ENCODE data around the gene MAOA. TPM values are rescaled to one million over a fixed set of nuclear protein-coding genes. Genes with fewer than 3 reads are reported as not detected.

MAOA gene
- total RNA-seq, 1 experiment from 2014 or later = 6.3 TPM

- no peaks in the 10 kb centered on the region for H3K27me3 ChIP-seq (ENCODE audit: low read length)
- H3K9me3 ChIP-seq (ENCODE audit: low read length) = no peaks in the 10 kb centered on the region
- DNase-seq = no peak
- H3K36me3 ChIP-seq (ENCODE audit: low read depth, low read length) = no peaks in the 10 kb centered on the region
- H3F3A ChIP-seq (ENCODE audit: low read length, unreplicated experiment) = no peaks in the 10 kb centered on the region
- H4K20me1 ChIP-seq (ENCODE audit: low read length) = no peaks in the 10 kb centered on the region
- TF ChIP-seq EZH2 (IDR thresholded peaks at IDR 0.05; ENCODE audit: low read length, unreplicated experiment) (no peak), EZH2phosphoT487 (IDR thresholded peaks at IDR 0.05; ENCODE audit: borderline replicate concordance, low read length) (no peak), CTCF (conservative IDR thresholded peaks at IDR 0.05; ENCODE audit: low read depth, low read length) (no peak)
- peak overlapping the region; percentile 41; the same call in 1 of the 2 replicates for H3K27ac ChIP-seq (ENCODE audit: low read length)
- ChIA-PET POLR2A (ENCODE audit: unreplicated experiment) (no interaction called here), CTCF (no interaction called here)
- H3K4me1 ChIP-seq (ENCODE audit: insufficient read depth, low read length) = peaks cover 30% of the 10 kb centered on the region
- H3K79me2 ChIP-seq (ENCODE audit: low read length) = no peaks in the 10 kb centered on the region
- no peak for ATAC-seq
- intact Hi-C loops (cut with micrococcal nuclease) = no loop called here
- no peaks in the 10 kb centered on the region for H3K9me2 ChIP-seq (replicated peaks; ENCODE audit: low read length)
- H2AFZ ChIP-seq (ENCODE audit: low read length) = no peak overlapping the region
- H3K9ac ChIP-seq (ENCODE audit: low read length) = no peak overlapping the region
- H3K4me3 ChIP-seq (ENCODE audit: low read length) = no peak overlapping the region
- BruUV-seq (replicated peaks) = no TSS peak
- 0 out of 2 replicates have a peak overlapping the region, but pooled peaks have one; percentile 55 for H3K4me2 ChIP-seq (ENCODE audit: low read length)
These were observed 46.0 kb downstream of the MAOA start for GRCh38 chrX:43702079-43702524.

- Histone ChIP-seq H3K9me2 (replicated peaks; ENCODE audit: low read length) (no peaks in the 10 kb centered on the region), H2AFZ (ENCODE audit: low read length) (no peak overlapping the region), H3K9ac (ENCODE audit: low read length) (no peak overlapping the region), H3K27ac (ENCODE audit: low read length) (peak overlapping the region; percentile 41), H3K4me3 (ENCODE audit: low read length) (no peak overlapping the region), H3K4me2 (ENCODE audit: low read length) (peak overlapping the region; percentile 55), H4K20me1 (ENCODE audit: low read length) (no peaks in the 10 kb centered on the region), H3K4me1 (ENCODE audit: insufficient read depth, low read length) (peaks cover 35% of the 10 kb centered on the region), H3K79me2 (ENCODE audit: low read length) (no peaks in the 10 kb centered on the region), H3F3A (ENCODE audit: low read length, unreplicated experiment) (no peaks in the 10 kb centered on the region), H3K36me3 (ENCODE audit: low read depth, low read length) (no peaks in the 10 kb centered on the region), H3K9me3 (ENCODE audit: low read length) (no peaks in the 10 kb centered on the region), H3K27me3 (ENCODE audit: low read length) (no peaks in the 10 kb centered on the region)
- DNase-seq = no peak
- no peak for ATAC-seq
- ChIA-PET POLR2A (ENCODE audit: unreplicated experiment) (no interaction called here), CTCF (no interaction called here)
- BruUV-seq (replicated peaks) = no TSS peak
- no peak for TF ChIP-seq CTCF (conservative IDR thresholded peaks at IDR 0.05; ENCODE audit: low read depth, low read length)
- no peak for TF ChIP-seq EZH2phosphoT487 (IDR thresholded peaks at IDR 0.05; ENCODE audit: borderline replicate concordance, low read length)
- TF ChIP-seq EZH2 (IDR thresholded peaks at IDR 0.05; ENCODE audit: low read length, unreplicated experiment) = no peak
- intact Hi-C loops (cut with micrococcal nuclease) = no loop called here
These were observed 46.6 kb downstream of the MAOA start for GRCh38 chrX:43702660-43703059.

GRCh38 chrX:43703211-43703791 is 47.2 kb downstream of the MAOA start:
- POLR2A ChIA-PET (ENCODE audit: unreplicated experiment) = no interaction called here
- Histone ChIP-seq H3K79me2 (ENCODE audit: low read length) (no peaks in the 10 kb centered on the region), H3K36me3 (ENCODE audit: low read depth, low read length) (no peaks in the 10 kb centered on the region), H3K9me2 (replicated peaks; ENCODE audit: low read length) (no peaks in the 10 kb centered on the region), H3K9ac (ENCODE audit: low read length) (no peak overlapping the region), H4K20me1 (ENCODE audit: low read length) (no peaks in the 10 kb centered on the region), H2AFZ (ENCODE audit: low read length) (0 out of 2 replicates have a peak overlapping the region, but pooled peaks have one; percentile 16), H3F3A (ENCODE audit: low read length, unreplicated experiment) (no peaks in the 10 kb centered on the region), H3K27me3 (ENCODE audit: low read length) (no peaks in the 10 kb centered on the region), H3K4me3 (ENCODE audit: low read length) (0 out of 2 replicates have a peak overlapping the region, but pooled peaks have one; percentile 14), H3K4me1 (ENCODE audit: insufficient read depth, low read length) (peaks cover 42% of the 10 kb centered on the region), H3K9me3 (ENCODE audit: low read length) (no peaks in the 10 kb centered on the region), H3K4me2 (ENCODE audit: low read length) (peak overlapping the region; percentile 55), H3K27ac (ENCODE audit: low read length) (peak overlapping the region; percentile 41)
- intact Hi-C loops (cut with micrococcal nuclease) = no loop called here
- no peak for TF ChIP-seq EZH2phosphoT487 (IDR thresholded peaks at IDR 0.05; ENCODE audit: borderline replicate concordance, low read length)
- no peak for TF ChIP-seq CTCF (conservative IDR thresholded peaks at IDR 0.05; ENCODE audit: low read depth, low read length)
- no peak for TF ChIP-seq EZH2 (IDR thresholded peaks at IDR 0.05; ENCODE audit: low read length, unreplicated experiment)
- ATAC-seq (peak; percentile 56), DNase-seq (peak; percentile 81)
- no TSS peak for BruUV-seq (replicated peaks)
- CTCF ChIA-PET = no interaction called here
